Vagina (tissue), 2 donors: Measurements from ENCODE around the gene LAIR2. TPM values are rescaled to one million over a fixed set of nuclear protein-coding genes. Genes with fewer than 3 reads are reported as not detected.

Source experiments
- DNase-seq, 2 donors: peaks; one replicate each; pipeline ENCODE4 v3.0.0-alpha.2; 2017; ENCODE audit errors: extremely low spot score in 2 of 2
- H3K27ac ChIP-seq: fragments of 200-600 bp; sonication (generic); one replicate; pipeline ENCODE4 v1.5.1; 2019
- H3K27me3 ChIP-seq: fragments of 200-600 bp; sonication (generic); one replicate; pipeline ENCODE4 v1.5.1; 2019
- H3K36me3 ChIP-seq, 2 donors: fragments of 200-600 bp; sonication (generic); one replicate each; pipeline ENCODE4 v1.5.1; 2017 to 2019
- H3K4me1 ChIP-seq: fragments of 200-600 bp; sonication (generic); one replicate; pipeline ENCODE4 v1.5.1; 2019
- H3K4me3 ChIP-seq, 2 donors: fragments of 200-600 bp; sonication (generic); 1 replicate in 1 of 2; 2 replicates in 1 of 2; pipeline ENCODE4 v1.5.1; 2016 to 2019
- H3K9me3 ChIP-seq: fragments of 200-600 bp; sonication (generic); one replicate; pipeline ENCODE4 v1.5.1; 2019
- POLR2A ChIP-seq, 2 donors: fragments of 450-650 bp; IDR thresholded peaks; one replicate each; pipeline ENCODE4 v1.6.1; 2017; ENCODE audit warnings: antibody characterized with exemption in 2 of 2, mild to moderate bottlenecking in 2 of 2, moderate library complexity in 2 of 2
- POLR2AphosphoS5 ChIP-seq, 2 donors: sonication (generic); formaldehyde crosslinking; IDR thresholded peaks; one replicate each; pipeline ENCODE4 v1.9.0; 2017; ENCODE audit warnings: antibody characterized with exemption in 2 of 2, mild to moderate bottlenecking in 2 of 2, low read depth in 1 of 2; ENCODE audit not compliant: insufficient read depth in 1 of 2
- intact Hi-C: fragments of 100-400 bp; cut with DNase I; formaldehyde crosslinking; loops from one replicate; pipeline ENCODE4 v1.15.1; 2023
- total RNA-seq: library from RNA; depleted of rRNA; stranded (reverse); fragments of >200 nt; gene quantifications from one replicate; pipeline ENCODE4 v1.2.3, GENCODE V29; 2016
- TF ChIP-seq, protein P1 (sequence below), 3 experiments: fragments of 450-650 bp in 2 of 3; fragments of 200-600 bp in 1 of 3; sonication (generic) in 1 of 3; IDR thresholded peaks; one replicate each; pipeline ENCODE4 v1.5.1; 2017 to 2019; ENCODE audit warnings: antibody characterized with exemption in 3 of 3, mild to moderate bottlenecking in 2 of 3, moderate library complexity in 2 of 3

Gene LAIR2
- total RNA-seq, 1 donor from 2014 or later, result not detected

DNA sequence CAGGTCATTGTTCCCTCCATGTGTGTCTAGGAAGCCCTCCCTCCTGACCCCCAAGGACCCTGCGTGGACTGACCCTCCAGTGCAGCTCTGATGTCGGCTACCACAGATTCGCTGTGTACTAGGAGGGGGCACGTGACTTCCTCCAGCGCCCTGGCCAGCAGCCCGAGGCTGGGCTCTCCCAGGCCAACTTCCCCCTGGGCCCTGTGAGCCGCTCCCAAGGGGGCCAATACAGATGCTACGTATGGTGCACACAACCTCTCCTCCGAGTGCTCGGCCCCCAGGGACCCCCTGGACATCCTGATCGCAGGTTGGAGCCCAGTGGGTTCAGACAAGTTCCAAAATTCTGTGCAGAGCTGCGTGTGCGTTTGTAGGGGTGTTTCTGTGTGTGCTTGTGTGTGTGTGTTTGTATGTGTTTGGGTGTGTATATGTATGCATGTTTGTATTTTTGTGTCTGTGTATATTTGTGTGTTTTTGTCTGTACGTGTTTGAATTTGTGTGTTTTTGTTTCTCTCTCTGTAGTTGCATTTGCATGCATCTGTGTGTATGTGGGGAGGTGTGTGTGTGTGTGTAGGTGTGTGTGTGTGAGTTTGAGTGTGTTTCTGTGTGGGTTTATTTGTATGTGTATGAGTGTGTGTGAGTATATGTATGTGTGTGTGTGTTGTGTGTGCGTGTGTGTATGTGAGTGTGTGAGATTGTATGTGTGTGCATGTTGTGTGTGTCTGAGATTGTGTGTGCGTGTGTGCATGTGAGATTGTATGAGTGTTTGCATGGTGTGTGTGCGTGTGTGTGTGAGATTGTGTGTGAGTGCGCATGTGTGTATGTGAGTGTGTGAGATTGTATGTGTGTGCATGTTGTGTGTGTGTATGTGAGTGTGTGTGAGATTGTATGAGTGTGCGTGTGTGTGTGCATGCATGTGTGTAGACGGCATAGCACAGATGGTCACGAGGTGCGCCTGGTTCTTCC is 49.6 kb downstream of the LAIR2 start:
- no peaks in the 10 kb centered on the region for H3K4me1 ChIP-seq
- H3K27ac ChIP-seq, result no peak overlapping the region
- intact Hi-C loops, result no loop called here
- no peak for TF ChIP-seq POLR2A (IDR thresholded peaks at IDR 0.05)
- TF ChIP-seq, protein P1, sequence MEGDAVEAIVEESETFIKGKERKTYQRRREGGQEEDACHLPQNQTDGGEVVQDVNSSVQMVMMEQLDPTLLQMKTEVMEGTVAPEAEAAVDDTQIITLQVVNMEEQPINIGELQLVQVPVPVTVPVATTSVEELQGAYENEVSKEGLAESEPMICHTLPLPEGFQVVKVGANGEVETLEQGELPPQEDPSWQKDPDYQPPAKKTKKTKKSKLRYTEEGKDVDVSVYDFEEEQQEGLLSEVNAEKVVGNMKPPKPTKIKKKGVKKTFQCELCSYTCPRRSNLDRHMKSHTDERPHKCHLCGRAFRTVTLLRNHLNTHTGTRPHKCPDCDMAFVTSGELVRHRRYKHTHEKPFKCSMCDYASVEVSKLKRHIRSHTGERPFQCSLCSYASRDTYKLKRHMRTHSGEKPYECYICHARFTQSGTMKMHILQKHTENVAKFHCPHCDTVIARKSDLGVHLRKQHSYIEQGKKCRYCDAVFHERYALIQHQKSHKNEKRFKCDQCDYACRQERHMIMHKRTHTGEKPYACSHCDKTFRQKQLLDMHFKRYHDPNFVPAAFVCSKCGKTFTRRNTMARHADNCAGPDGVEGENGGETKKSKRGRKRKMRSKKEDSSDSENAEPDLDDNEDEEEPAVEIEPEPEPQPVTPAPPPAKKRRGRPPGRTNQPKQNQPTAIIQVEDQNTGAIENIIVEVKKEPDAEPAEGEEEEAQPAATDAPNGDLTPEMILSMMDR (IDR thresholded peaks at IDR 0.05), result no peak
- TF ChIP-seq POLR2AphosphoS5 (IDR thresholded peaks at IDR 0.05; ENCODE audit: insufficient read depth in 1 of 2, low read depth in 1 of 2), result no peak
- no peaks in the 10 kb centered on the region for H3K9me3 ChIP-seq
- no peaks in the 10 kb centered on the region for H3K27me3 ChIP-seq
- DNase-seq, result no peak
- H3K4me3 ChIP-seq, result no peak overlapping the region
- no peaks in the 10 kb centered on the region for H3K36me3 ChIP-seq

GRCh38 chr19:54552913-54553310 is 50.3 kb downstream of the LAIR2 start:
- no peaks in the 10 kb centered on the region for H3K36me3 ChIP-seq
- DNase-seq, result no peak

GRCh38 chr19:54554006-54554405 is 51.4 kb downstream of the LAIR2 start:
- TF ChIP-seq, protein P1 (IDR thresholded peaks at IDR 0.05), result no peak
- no peak for TF ChIP-seq POLR2A (IDR thresholded peaks at IDR 0.05)
- no peak for TF ChIP-seq POLR2AphosphoS5 (IDR thresholded peaks at IDR 0.05; ENCODE audit: insufficient read depth in 1 of 2, low read depth in 1 of 2)
- DNase-seq, result no peak
- intact Hi-C loops, result no loop called here
- Histone ChIP-seq H3K4me3 (no peak overlapping the region), H3K4me1 (no peaks in the 10 kb centered on the region), H3K27me3 (no peaks in the 10 kb centered on the region), H3K27ac (no peak overlapping the region), H3K9me3 (no peaks in the 10 kb centered on the region), H3K36me3 (no peaks in the 10 kb centered on the region)

More at GRCh38 chr19:54552913-54553310, 50.3 kb downstream of the LAIR2 start:
- H3K9me3 ChIP-seq, result no peaks in the 10 kb centered on the region
- intact Hi-C loops, result no loop called here
- TF ChIP-seq POLR2A (IDR thresholded peaks at IDR 0.05) (no peak), POLR2AphosphoS5 (IDR thresholded peaks at IDR 0.05; ENCODE audit: insufficient read depth in 1 of 2, low read depth in 1 of 2) (no peak)
- TF ChIP-seq, protein P1 (IDR thresholded peaks at IDR 0.05), result no peak
- H3K4me3 ChIP-seq, result no peak overlapping the region
- H3K27ac ChIP-seq, result no peak overlapping the region
- H3K4me1 ChIP-seq, result no peaks in the 10 kb centered on the region
- no peaks in the 10 kb centered on the region for H3K27me3 ChIP-seq

DNA sequence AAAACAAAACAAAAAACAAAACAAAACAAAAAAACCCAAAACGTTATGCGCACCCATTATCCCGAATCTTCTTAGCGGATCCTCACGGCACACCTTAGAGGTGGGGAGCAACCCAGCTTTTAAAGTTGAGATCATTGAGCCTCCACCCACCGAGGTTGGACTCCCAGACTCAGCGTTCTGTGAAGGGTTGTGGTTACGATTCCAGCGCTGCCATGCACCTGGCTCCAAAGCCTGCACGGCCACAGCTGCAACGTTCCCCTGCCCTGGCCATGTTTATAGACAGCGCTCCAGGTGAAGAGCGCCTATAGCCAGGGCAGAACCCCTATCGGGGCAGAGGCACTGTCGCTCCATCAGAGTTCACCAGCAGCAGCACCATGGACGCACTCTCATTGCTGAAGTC is 52.3 kb downstream of the LAIR2 start:
- Histone ChIP-seq H3K36me3 (no peaks in the 10 kb centered on the region), H3K4me3 (no peak overlapping the region), H3K4me1 (no peaks in the 10 kb centered on the region), H3K27me3 (no peaks in the 10 kb centered on the region), H3K9me3 (no peaks in the 10 kb centered on the region), H3K27ac (no peak overlapping the region)
- intact Hi-C loops, result no loop called here
- no peak for DNase-seq
- TF ChIP-seq POLR2AphosphoS5 (IDR thresholded peaks at IDR 0.05; ENCODE audit: insufficient read depth in 1 of 2, low read depth in 1 of 2) (no peak), POLR2A (IDR thresholded peaks at IDR 0.05) (no peak)
- TF ChIP-seq, protein P1 (IDR thresholded peaks at IDR 0.05), result no peak

GRCh38 chr19:54556194-54556593 is 53.6 kb downstream of the LAIR2 start:
- TF ChIP-seq POLR2AphosphoS5 (IDR thresholded peaks at IDR 0.05; ENCODE audit: insufficient read depth in 1 of 2, low read depth in 1 of 2) (no peak), POLR2A (IDR thresholded peaks at IDR 0.05) (no peak)
- TF ChIP-seq, protein P1 (IDR thresholded peaks at IDR 0.05), result no peak
- Histone ChIP-seq H3K4me3 (no peak overlapping the region), H3K27me3 (no peaks in the 10 kb centered on the region), H3K9me3 (no peaks in the 10 kb centered on the region), H3K36me3 (no peaks in the 10 kb centered on the region), H3K4me1 (no peaks in the 10 kb centered on the region), H3K27ac (no peak overlapping the region)
- intact Hi-C loops, result no loop called here
- DNase-seq, result no peak
